GM12801 (cell line): ENCODE results near the gene TMPRSS9.

Source experiments
- CTCF ChIP-seq: IDR thresholded peaks from one replicate; pipeline ENCODE4 v1.5.1; 2011; ENCODE audit warnings: control low read depth; ENCODE audit not compliant: insufficient read length; ENCODE audit errors: extremely low read depth

TMPRSS9 gene

DNA sequence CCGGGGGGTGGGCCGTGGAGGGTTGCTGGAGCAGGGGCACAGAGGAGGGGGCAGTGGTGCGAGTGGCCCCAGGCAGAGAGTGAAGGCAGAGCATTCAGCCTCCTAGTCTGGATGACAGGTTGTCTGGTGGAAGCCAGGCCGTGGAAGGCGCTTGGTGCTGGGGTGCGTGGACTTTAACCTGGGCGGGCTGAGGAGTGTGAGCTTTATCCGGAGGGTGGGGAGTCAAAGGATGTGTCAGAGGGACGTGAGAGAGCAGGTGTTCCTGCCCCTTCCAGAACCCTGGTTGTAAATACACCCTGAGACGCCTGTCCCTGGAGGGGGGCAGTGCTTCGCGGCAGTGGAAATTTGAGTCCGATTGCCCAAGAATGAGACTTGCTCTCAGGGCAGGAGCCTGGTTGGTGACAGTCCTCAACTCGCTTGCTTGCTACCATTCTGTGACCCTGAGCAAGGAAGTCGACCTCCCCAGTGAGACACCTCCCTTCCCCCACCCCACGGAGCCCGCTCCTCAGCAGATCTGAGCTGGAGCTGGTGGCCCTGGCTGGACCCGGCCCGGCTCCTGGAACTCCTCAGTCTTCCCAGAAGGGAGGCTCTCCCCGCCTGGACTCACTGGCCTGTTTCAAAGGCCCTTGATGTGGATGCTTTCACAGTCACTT lies 29.3 kb upstream of the TMPRSS9 start:
- no peak for TF ChIP-seq CTCF

GRCh38 chr19:2331601-2332246 lies 28.3 kb upstream of the TMPRSS9 start:
- TF ChIP-seq CTCF: no peak

- TF ChIP-seq CTCF: no peak
These were observed 27.6 kb upstream of the TMPRSS9 start for GRCh38 chr19:2332341-2333026.

- TF ChIP-seq CTCF: no peak
These were observed 26.8 kb upstream of the TMPRSS9 start for GRCh38 chr19:2333027-2333806.

DNA sequence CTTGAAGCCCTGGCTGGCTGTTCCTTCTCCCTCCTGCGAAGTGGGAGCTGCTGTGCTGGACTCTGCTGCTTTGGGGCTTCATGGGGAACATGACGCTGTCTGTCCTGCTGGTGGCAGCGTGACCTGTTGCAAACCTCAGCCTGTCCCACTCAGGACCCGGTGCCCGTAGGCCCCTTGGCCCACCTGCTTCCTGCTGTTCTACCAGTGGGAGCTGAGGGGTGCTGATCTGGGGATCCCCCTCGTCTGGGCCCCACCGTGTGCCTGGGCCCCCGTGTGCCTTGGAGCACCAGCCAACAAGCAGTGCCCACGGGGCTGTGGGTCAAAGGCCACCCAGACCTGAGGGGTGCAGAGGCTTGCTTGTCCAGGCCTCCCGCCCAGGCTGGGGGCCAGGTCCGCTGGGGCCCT lies 26.3 kb upstream of the TMPRSS9 start:
- no peak for TF ChIP-seq CTCF

DNA sequence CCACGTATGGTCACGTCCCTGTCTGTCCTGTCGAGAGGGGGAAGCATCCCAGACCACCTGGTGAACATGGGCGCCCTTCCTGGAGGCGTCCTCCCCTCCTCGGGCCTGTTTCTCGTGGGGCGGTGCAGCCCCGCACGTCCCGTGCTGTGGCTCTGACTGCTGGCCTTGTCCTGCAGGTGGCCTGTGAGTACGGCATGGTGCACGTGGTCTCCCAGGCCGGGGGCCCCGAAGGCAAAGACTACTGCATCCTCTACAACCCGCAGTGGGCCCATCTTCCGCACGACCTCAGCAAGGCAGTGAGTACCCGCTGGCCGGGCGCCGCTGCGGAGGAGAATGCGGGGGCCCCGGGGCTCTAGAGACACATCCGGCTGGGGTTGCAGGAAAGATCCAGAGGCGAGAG lies 25.6 kb upstream of the TMPRSS9 start:
- TF ChIP-seq CTCF: no peak
